HG02571 (cell line): ENCODE measurements around the gene INHA.

ENCODE experiments used
- ATAC-seq: cut with Tn5 transposase; IDR thresholded peaks from one replicate; pipeline ENCODE4 v1.9.1; 2021; ENCODE audit warnings: mild to moderate bottlenecking, moderate library complexity; ENCODE audit not compliant: unreplicated experiment

The INHA gene

DNA sequence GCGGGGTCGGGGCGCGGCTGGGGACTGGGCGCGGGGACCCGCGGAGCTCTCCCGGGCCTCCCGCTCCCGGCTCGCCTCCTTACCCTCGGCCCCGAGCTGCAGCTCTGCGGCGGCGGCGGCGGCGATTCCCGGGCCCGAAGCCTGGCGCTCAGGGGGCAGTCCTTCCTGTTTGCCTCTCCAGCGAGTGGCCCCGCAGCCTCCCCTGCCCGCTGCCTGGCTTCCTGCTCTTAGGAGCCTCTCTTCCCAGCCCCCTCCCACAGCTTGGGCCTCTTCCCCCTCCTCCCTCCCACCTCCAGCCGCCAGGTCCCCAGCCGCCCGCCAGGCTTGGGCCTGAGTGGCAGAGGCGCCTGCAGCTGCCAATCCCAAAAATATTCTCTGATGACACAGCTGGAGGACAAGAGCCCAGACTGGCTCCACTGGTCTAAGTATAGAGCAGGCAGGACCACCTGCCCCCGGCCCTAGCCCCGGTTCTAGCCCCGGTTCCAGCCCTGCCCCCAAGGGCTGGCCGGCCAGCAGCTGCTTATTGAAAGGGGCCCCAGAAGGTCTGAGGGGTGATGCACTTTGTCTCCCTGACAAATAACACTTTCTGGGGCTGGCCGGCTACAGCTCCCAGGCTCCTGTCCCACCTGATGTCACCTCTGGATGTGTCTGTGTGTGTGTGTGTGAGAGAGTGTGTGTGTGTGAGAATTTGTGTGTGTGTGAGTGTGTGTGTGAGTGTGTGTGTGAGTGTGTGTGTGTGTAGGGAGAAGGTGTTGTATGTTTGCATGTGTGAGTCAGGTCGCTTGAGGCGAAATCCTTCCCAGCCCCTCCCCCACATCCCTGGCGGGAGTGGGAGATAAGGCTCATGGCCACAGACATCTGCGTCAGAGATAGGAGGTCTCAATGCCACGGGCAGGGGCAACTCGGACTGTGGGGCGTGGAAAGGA, 536 bp upstream of the INHA start, which contains the start of gene OBSL1:
TSS of gene OBSL1 (minus strand) at position 229 of the 926 bp plus-strand sequence. CDS start 307 bp downstream, outside the sequence.
- no peak for ATAC-seq

- ATAC-seq, result no peak
Observed at GRCh38 chr2:219573166-219573565, 1.1 kb downstream of the INHA start.

- ATAC-seq, result no peak
Observed at GRCh38 chr2:219574484-219575311, 2.6 kb downstream of the INHA start.

DNA sequence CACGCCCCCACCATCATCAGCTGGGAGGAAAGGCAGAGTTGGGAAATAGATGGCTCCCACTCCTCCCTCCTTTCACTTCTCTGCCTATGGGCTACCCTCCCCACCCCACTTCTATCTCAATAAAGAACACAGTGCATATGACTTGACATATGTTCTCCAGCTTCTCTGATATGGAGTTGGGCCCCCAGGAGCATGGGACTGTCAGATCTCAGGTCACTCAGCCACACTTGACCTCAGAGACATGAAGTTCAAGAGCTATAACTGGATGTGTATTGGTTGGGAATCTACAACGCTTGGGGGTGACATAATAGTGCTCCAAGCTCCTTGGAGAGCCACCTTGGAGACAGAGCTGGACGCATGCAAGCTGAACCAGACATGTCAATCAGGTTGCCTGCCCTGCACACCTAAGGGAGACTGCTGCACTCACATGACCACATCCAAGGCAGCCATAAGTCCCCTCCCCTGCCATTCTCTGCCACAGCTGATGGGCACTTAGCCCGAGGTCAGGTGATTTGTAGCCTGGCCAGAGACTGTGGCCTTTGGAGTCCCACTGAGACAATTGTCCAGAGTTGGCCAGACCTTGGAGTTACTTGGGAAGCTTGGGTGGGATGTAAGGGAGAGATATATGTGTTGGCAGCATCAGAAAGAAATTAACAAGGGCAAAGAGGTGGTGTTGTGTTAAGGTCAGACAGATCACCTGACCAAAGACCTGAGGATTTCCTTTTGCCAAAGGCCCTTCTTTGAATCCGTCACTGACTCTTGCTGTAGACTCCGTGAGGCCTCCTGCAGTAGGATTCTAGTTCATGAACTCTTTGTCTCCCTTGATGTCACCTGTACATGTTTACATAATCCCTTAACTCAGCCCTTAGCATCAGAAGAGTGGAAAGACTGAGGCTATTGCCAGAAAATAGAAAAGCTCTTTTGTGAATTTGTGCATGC, 3.7 kb downstream of the INHA start:
- no peak for ATAC-seq

- ATAC-seq, result no peak
Observed at GRCh38 chr2:219576505-219577388, 4.6 kb downstream of the INHA start.

- no peak for ATAC-seq
Observed at GRCh38 chr2:219578811-219579613, 6.9 kb downstream of the INHA start.

DNA sequence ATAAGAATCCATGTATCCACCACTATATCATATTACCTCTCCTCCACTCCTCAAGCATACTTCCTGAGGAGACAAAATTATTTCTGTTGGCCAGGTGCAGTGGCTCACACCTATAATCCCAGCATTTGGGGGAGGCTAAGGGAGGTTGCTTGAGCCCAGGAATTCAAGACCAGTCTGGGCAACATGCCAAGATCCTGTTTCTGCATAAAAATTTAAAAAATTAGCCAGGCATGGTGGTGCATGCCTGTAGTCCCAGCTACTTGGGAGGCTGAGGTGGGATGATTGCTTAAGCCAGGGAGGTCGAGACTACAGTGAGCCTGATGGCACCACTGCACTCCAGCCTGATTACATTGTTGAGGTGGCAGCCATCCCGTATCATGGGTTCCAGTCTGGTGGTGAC, 9.2 kb downstream of the INHA start:
- ATAC-seq, result no peak

DNA sequence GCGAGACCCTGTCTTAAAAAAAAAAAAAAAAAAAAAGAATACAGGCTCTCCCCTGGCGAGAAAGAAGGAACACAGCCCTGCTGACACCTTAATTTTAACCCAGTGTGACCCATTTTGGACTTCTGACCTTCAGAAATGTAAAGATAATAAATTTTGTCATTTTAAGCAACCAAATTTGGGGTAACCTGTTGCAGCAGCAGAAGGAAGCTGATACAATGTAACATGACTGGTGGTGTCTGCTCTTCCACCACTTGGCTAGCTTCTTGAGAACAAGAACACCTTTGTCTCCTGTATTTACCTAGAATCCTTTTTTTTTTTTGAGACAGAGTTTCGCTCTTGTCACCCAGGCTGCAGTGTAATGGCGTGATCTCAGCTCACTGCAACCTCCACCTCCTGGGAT, 19.0 kb downstream of the INHA start:
- ATAC-seq, result no peak

GRCh38 chr2:219592736-219593135, 20.6 kb downstream of the INHA start:
- ATAC-seq, result no peak

DNA sequence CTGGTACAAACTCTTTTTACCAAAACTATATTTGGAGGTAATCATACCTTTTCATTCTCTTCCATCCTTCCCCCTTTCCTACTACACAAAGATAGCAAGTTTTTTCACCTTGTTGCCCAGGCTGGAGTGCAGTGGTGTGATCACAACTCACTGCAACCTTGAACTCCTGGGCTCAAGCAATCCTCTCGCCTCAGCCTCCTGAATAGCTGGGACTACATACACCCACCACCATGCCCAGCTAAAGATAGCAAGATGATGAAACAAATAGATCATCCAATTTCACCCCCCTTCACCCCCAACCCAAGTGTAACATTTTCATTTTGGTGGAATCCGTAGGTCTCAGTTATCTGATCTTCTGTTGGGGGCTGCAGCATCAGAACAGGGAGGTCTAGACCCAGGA, 21.0 kb downstream of the INHA start:
- no peak for ATAC-seq

- no peak for ATAC-seq
Observed at GRCh38 chr2:219595256-219595655, 23.1 kb downstream of the INHA start.

DNA sequence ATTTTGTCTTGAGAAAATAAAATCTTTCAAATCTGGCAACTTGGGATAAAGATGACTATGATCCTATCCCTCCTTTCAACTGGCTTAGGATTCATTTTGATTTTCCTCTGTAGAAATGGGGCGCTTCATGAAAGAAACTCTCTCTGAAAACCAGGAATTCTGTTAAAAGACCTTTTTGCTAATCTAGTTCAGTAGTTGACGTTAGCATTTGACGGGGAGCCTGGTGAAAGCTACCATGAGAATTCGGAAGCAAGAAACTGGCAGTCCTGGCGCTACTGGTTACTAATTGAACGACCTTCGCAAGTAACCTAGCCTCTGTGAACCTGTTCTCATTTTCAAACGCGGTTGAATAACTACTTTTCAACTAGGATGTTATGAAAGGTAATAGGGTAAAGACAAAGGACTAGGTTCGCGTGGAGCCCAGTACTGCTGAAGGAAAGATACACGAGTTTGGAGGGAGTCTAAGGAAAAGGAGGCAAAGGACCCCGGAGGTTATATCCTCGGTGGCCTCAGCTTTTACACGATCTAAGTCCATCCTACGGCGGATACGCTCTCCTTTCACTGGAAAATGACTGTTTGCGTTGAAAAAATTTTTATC, 24.9 kb downstream of the INHA start:
- ATAC-seq, result peak; percentile 0

DNA sequence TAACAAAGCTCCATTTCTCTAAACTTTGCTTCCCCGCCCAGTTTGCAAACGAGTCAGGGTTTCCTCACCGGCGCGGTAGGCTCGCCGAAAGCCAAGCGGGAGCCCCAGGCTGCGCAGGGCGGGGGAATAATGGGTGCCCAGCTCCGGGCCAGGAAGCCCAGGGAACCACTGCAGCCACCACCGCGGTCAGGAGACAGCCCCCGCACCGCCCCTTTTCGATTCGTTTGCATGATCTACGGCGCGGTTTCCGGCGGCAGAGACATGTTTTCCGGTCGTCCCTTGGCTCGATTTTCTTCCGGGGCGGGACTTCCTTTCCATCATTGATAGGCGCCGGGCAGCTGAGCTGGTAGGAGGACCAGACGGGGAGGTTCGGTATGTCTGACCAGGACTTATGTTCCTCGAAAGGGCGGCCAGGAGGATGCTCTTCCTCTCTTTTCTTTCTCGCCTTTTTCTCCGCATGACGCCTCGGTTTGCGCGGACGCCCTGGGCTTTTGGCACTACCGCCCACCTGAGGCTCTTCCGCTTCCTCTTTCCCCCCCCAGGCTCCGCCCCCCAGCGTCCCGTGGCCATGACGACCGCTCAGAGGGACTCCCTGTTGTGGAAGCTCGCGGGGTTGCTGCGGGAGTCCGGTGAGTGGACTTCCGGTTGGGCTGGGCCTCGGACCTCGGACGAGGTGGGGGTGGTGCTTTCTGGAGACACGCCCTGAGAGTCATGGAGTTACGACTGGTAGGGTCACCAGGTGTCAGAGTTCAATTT, 25.6 kb downstream of the INHA start, which contains the start of gene STK11IP:
TSS of gene STK11IP (plus strand) at position 306 of the 756 bp plus-strand sequence. CDS start at position 569, 263 bp downstream.
- ATAC-seq, result peak; percentile 93

DNA sequence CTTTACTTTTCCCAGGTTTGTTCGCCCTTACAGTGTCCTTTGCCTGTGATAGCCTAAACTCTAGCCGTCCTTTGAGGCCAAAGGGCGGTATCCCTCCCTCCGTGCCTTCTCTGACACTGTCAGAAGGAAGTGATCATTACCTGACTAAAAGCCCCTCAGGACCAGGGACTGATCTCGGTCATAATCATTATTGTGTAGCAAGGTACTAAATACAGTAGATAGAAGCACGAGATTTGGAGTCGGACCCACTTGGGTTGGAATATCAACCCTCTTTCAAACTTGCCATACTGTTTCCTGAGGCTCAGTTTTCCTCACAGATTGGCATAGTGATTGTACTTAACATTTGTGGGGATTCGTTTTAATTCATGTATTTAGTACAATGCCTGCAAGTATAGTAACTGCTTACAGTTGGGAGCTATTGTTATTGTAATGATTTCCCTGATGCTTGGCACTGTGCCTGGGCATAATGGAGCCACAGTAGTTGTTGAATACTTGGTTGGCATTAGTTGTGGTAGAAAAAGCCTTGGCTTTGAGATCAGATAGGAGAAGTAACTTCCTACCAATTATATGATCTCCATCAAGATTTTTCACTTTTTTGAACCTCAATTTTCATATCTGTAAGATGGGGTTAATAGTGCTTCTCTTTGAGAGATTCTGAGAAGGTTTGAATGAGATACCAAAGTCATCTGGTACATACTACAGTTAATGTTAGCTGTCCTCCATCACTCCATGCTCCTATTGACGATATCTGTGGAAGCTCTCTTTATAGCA, 26.4 kb downstream of the INHA start:
- no peak for ATAC-seq

DNA sequence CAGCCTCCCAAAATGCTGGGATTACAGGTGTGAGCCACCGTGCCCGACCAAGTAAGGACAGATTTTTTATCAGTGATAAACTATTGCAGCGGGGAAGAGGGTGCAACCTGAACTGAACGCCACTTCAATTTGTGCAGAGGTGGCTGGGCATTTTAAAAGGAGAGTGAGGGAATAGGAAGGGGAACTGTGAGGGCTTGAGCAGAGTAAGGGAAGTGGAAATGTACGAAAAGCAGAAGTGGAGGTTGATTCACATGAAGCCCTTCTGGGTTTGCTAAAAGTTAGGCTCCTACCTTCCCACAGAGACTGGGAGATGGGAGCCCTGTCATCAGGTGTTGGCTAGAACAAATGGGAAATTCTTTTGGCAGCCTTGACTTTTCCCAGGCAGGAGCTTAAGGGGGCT, 31.7 kb downstream of the INHA start:
- no peak for ATAC-seq

- ATAC-seq, result no peak
Observed at GRCh38 chr2:219605607-219605954, 33.5 kb downstream of the INHA start.

GRCh38 chr2:219607931-219608330, 35.8 kb downstream of the INHA start:
- no peak for ATAC-seq
